Keratinocyte (primary cell): ENCODE results near the gene RUSC2. TPM values are rescaled to one million over a fixed set of nuclear protein-coding genes. Genes with fewer than 3 reads are reported as not detected.
A peak's percentile ranks its signal among the peaks of the same experiment; 100 is the strongest.

Experiments used
- DNase-seq: peaks from one replicate; pipeline ENCODE4 v3.0.0-alpha.2; 2011; ENCODE audit warnings: low read depth, missing footprints, low spot score
- FAIRE-seq: peaks from 2 replicates; lab custom pipeline; 2011; peaks lifted over from hg19 to GRCh38; lab: Jason Lieb, UNC
- H2AFZ ChIP-seq: 2 replicates; pipeline ENCODE4 v1.6.0; 2012; ENCODE audit warnings: low read length, control low read depth, inconsistent platforms; ENCODE audit not compliant: control insufficient read depth
- H3K27ac ChIP-seq: 2 replicates; pipeline ENCODE4 v1.5.1; 2011; ENCODE audit warnings: low read length; ENCODE audit not compliant: control insufficient read depth, insufficient read depth
- H3K27me3 ChIP-seq: 3 replicates; pipeline ENCODE4 v1.6.0; 2011; ENCODE audit warnings: low read length; ENCODE audit not compliant: control insufficient read depth, insufficient read depth; ENCODE audit errors: extremely low read depth
- H3K36me3 ChIP-seq, 2 experiments: 2 replicates in 1 of 2; 3 replicates in 1 of 2; pipeline ENCODE4 v1.5.1; 2011; ENCODE audit warnings: low read length in 2 of 2, mild to moderate bottlenecking in 1 of 2; ENCODE audit not compliant: control insufficient read depth in 2 of 2, insufficient read depth in 2 of 2; ENCODE audit errors: extremely low read depth in 1 of 2
- H3K4me1 ChIP-seq: 3 replicates; pipeline ENCODE4 v1.5.1; 2011; ENCODE audit warnings: low read length; ENCODE audit not compliant: control insufficient read depth, insufficient read depth; ENCODE audit errors: extremely low read depth
- H3K4me2 ChIP-seq: 3 replicates; pipeline ENCODE4 v1.6.0; 2011; ENCODE audit warnings: low read depth, low read length; ENCODE audit not compliant: control insufficient read depth, insufficient read depth; ENCODE audit errors: extremely low read depth
- H3K4me3 ChIP-seq, 3 experiments: fragments of 200-600 bp in 1 of 3; sonication (generic) in 1 of 3; 2 replicates in 2 of 3; 3 replicates in 1 of 3; pipeline ENCODE4 v1.5.1; 2011 to 2016; ENCODE audit warnings: low read length in 3 of 3, mild to moderate bottlenecking in 3 of 3, control low read depth in 2 of 3, inconsistent platforms in 1 of 3, low read depth in 1 of 3, mixed read lengths in 1 of 3, mixed run types in 1 of 3, moderate library complexity in 1 of 3; ENCODE audit not compliant: control insufficient read depth in 2 of 3, insufficient read depth in 2 of 3; ENCODE audit errors: extremely low read depth in 1 of 3
- H3K79me2 ChIP-seq: 2 replicates; pipeline ENCODE4 v1.6.0; 2012; ENCODE audit warnings: low read length; ENCODE audit not compliant: control insufficient read depth, insufficient read depth
- H3K9ac ChIP-seq: 3 replicates; pipeline ENCODE4 v1.6.0; 2011; ENCODE audit warnings: low read length; ENCODE audit not compliant: control insufficient read depth, insufficient read depth; ENCODE audit errors: extremely low read depth
- H3K9me1 ChIP-seq: 3 replicates; pipeline ENCODE4 v1.6.0; 2011; ENCODE audit warnings: low read length; ENCODE audit not compliant: control insufficient read depth, insufficient read depth; ENCODE audit errors: extremely low read depth
- H3K9me3 ChIP-seq: 2 replicates; pipeline ENCODE4 v1.5.1; 2012; ENCODE audit warnings: low read depth, low read length; ENCODE audit not compliant: control insufficient read depth
- H4K20me1 ChIP-seq: 3 replicates; pipeline ENCODE4 v1.6.0; 2011; ENCODE audit warnings: low read length; ENCODE audit not compliant: control insufficient read depth, insufficient read depth; ENCODE audit errors: extremely low read depth
- CTCF ChIP-seq, 3 experiments: IDR thresholded peaks in 1 of 3; conservative IDR thresholded peaks in 1 of 3; optimal IDR thresholded peaks in 1 of 3; 2 replicates in 2 of 3; 3 replicates in 1 of 3; pipeline versions ENCODE3 to v1.5.1; 2011; ENCODE audit warnings: low read length in 3 of 3, mild to moderate bottlenecking in 3 of 3, moderate library complexity in 2 of 3, control low read depth in 1 of 3, inconsistent platforms in 1 of 3; ENCODE audit not compliant: insufficient read depth in 2 of 3; ENCODE audit errors: extremely low read depth in 1 of 3
- EZH2 ChIP-seq: IDR thresholded peaks from one replicate; pipeline ENCODE4 v1.6.1; 2012; ENCODE audit warnings: inconsistent platforms, mild to moderate bottlenecking, low read length, moderate library complexity
- dilution Hi-C: fragments of 300-500 bp; cut with MboI; formaldehyde crosslinking; loops from one replicate; pipeline ENCODE4 v1.7.0; 2020; ENCODE audit warnings: low sequenced_read_pairs; ENCODE audit not compliant: extremely low pct_ligation_motif_present
- polyA plus RNA-seq, 5 experiments: library from polyadenylated mRNA; depleted of rRNA in 3 of 5; stranded (reverse) in 3 of 5; stranded (forward) in 1 of 5; unstranded in 1 of 5; fragments of >200 nt; gene quantifications; 1 replicate in 1 of 5; 2 replicates in 3 of 5; 3 replicates in 1 of 5; pipeline versions ENCODE4 v1.2.1 to v1.2.3, GENCODE V29; 2011 to 2012; ENCODE audit warnings: missing spikeins in 2 of 5, low read depth in 1 of 5, low replicate concordance in 1 of 5

RUSC2 gene
- polyA plus RNA-seq, 1 donor (not counting 4 experiments of a cell fraction or from before 2014, with no cell fraction given), result 4.2 TPM

- Histone ChIP-seq H3K27me3 (no peaks in the 10 kb centered on the region), H4K20me1 (no peaks in the 10 kb centered on the region), H3K4me2 (peak overlapping the region; percentile 83), H3K4me1 (peaks cover 30% of the 10 kb centered on the region), H3K9ac (peak overlapping the region; percentile 57), H3K4me3 (peak overlapping the region in 2 of 3 experiments; percentile 55 to 59), H3K9me3 (no peaks in the 10 kb centered on the region), H3K79me2 (peaks cover 20% of the 10 kb centered on the region), H3K36me3 (no peaks in the 10 kb centered on the region), H3K9me1 (no peaks in the 10 kb centered on the region), H2AFZ (peak overlapping the region; percentile 81), H3K27ac (peak overlapping the region; percentile 77)
- FAIRE-seq (peak; percentile 89), DNase-seq (no peak)
- no peak for TF ChIP-seq CTCF (optimal IDR thresholded peaks at IDR 0.05 in 1 of 3, IDR thresholded peaks at IDR 0.05 in 1 of 3, conservative IDR thresholded peaks at IDR 0.05 in 1 of 3; ENCODE audit: extremely low read depth in 1 of 3, insufficient read depth in 2 of 3, low read length in 3 of 3)
- no peak for TF ChIP-seq EZH2
- dilution Hi-C loops, result no loop called here
These were observed 48.7 kb downstream of the RUSC2 start for GRCh38 chr9:35538361-35539234.

Other genes starting within 250 kb of the RUSC2 start
- gene TESK1, start 115.2 kb downstream of the RUSC2 start, polyA plus RNA-seq, result 11.2 to 13.5 TPM (median 11.8 TPM) in 3 replicates
- gene CD72, start 128.3 kb downstream of the RUSC2 start, polyA plus RNA-seq, result 0.66 to 2.4 TPM (median 0.82 TPM) in 3 replicates
- not detected in 3 replicates for gene SIT1, start 160.8 kb downstream of the RUSC2 start, polyA plus RNA-seq
- gene RMRP, start 167.9 kb downstream of the RUSC2 start, polyA plus RNA-seq, result 21.6 to 91.8 TPM (median 40.5 TPM) in 3 replicates
- 10.5 to 14.3 TPM (median 14.1 TPM) in 3 replicates for gene CCDC107, start 168.2 kb downstream of the RUSC2 start, polyA plus RNA-seq
- 0.88 to 3.3 TPM (median 2.4 TPM) in 3 replicates for gene ARHGEF39, start 175.1 kb downstream of the RUSC2 start, polyA plus RNA-seq
- 0.89 to 9.5 TPM (median 7.2 TPM) in 3 replicates for gene CA9, start 183.8 kb downstream of the RUSC2 start, polyA plus RNA-seq
- gene TPM2, start 199.8 kb downstream of the RUSC2 start, polyA plus RNA-seq, result 30.1 to 67.0 TPM (median 53.1 TPM) in 3 replicates
- gene TLN1, start 242.1 kb downstream of the RUSC2 start, polyA plus RNA-seq, result 53.0 to 98.3 TPM (median 54.6 TPM) in 3 replicates
- gene CREB3, start 242.6 kb downstream of the RUSC2 start, polyA plus RNA-seq, result 24.6 to 33.2 TPM (median 27.0 TPM) in 3 replicates